HG02852 (cell line): ENCODE measurements around the gene NCAN.
"Not testable (repeated sequence)": the region's sequence is repeated elsewhere in the genome, so short reads cannot be mapped to it uniquely, and the experiment has no call there.

Experiments used
- ATAC-seq: cut with Tn5 transposase; IDR thresholded peaks from one replicate; pipeline ENCODE4 v1.9.1; 2021; ENCODE audit warnings: mild to moderate bottlenecking, moderate library complexity; ENCODE audit not compliant: unreplicated experiment

The NCAN gene

DNA sequence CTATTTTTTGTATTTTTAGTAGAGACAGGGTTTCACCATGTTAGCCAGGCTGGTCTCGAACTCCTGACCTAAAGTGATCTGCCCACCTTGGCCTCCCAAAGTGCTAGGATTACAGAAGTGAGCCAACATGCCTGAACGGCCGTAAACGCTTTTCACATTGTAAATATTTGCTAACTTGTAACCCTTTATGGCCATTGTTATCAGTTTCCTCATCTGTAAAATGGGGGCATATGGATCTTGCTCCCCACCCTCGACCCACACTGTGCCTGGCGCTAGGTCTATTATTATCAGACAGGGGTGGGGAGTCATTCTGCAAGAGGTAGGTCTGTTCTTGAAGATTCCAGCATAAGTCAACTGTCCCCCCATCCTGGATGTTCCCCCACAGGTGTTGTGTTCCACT, 11.9 kb downstream of the NCAN start:
- ATAC-seq, result no peak

DNA sequence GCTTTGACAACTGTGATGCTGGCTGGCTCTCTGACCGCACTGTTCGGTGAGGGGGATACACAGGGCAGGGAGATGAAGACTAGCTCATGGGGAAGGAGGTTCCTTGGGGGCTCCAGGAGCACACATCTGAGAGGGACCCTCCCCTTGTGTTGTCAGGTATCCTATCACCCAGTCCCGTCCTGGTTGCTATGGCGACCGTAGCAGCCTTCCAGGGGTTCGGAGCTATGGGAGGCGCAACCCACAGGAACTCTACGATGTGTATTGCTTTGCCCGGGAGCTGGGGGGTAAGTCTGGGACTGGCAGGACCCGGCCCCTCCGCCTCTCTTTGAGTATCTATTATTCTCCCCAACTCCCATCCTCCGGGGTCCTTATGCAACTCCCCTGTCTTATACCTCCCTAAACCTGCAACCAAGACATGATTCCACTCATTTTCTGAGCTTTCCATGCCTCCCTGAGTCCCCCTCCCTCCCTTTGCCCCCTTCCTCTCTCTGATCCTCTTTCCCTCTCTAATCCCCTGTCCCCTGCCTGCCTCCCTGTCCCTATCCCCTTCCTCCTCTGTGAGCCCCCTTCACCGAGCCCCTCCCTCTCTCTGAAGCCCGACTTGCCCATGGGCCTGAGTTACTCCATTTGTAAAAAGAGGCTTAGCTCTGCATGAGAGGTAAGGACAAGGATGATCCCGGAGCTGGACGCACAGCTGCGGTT, 12.5 kb downstream of the NCAN start:
- no peak for ATAC-seq

DNA sequence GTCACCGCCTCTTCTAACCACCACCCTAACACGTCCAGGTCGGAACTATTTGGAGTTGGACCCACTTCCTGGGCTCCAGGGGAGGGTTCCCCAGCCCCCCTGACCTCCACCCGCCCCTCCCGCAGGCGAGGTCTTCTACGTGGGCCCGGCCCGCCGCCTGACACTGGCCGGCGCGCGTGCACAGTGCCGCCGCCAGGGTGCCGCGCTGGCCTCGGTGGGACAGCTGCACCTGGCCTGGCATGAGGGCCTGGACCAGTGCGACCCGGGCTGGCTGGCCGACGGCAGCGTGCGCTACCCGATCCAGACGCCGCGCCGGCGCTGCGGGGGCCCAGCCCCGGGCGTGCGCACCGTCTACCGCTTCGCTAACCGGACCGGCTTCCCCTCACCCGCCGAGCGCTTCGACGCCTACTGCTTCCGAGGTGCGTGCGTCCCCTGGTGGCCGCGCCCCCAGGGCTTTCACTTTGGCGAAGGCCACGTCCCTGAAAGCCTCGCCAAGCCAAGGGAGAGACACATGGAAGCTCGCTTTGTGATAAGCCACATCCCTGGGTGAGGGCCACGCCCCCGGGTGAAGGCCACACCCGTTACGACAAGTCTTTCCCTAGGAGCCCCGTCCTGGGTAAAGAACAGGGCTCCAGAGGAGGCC, 13.2 kb downstream of the NCAN start:
- ATAC-seq, result no peak

DNA sequence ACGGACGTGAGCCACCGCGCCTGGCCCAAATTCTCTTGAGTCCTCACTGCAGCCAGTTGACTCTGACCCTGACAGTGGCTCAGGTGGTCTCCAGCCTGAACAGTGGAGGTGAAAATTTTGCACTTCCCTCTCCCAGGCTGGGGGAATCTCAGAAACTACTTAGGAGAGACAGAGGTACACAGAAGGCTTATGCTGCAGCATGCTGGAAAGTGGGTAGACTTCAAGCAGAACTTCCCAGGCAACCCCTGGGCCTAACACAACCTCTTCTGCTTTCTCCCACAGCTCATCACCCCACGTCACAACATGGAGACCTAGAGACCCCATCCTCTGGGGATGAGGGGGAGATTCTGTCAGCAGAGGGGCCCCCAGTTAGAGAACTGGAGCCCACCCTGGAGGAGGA, 14.4 kb downstream of the NCAN start:
- ATAC-seq, result no peak

DNA sequence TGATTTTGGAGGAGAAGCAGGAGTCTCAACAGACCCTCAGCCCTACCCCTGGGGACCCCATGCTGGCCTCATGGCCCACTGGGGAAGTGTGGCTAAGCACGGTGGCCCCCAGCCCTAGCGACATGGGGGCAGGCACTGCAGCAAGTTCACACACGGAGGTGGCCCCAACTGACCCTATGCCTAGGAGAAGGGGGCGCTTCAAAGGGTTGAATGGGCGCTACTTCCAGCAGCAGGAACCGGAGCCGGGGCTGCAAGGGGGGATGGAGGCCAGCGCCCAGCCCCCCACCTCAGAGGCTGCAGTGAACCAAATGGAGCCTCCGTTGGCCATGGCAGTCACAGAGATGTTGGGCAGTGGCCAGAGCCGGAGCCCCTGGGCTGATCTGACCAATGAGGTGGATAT, 14.9 kb downstream of the NCAN start:
- no peak for ATAC-seq

DNA sequence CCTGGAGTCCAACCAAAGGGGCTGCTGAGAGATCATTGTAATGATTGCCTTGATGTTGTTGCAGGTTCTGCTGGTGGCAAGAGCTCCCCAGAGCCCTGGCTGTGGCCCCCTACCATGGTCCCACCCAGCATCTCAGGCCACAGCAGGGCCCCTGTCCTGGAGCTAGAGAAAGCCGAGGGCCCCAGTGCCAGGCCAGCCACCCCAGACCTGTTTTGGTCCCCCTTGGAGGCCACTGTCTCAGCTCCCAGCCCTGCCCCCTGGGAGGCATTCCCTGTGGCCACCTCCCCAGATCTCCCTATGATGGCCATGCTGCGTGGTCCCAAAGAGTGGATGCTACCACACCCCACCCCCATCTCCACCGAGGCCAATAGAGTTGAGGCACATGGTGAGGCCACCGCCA, 15.5 kb downstream of the NCAN start:
- ATAC-seq, result no peak

DNA sequence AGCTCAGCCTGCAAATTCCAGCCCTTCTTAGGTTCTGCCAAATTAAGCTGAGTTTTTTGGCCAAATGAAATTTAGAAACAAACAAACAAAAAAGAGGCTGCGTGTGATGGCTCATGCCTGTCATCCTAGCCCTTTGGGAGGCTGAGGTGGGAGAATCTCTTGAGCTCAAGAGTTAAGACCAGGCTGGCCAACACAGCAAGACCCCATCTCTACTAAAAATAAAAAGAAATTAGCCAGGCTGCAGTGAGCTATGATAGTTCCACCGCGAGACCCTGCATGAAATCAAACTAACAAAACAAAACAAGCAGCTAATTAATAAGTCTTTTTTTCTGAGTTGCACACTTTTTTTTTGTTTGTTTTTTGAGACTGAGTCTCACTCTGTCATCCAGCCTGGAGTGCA, 17.9 kb downstream of the NCAN start:
- ATAC-seq, result no peak

DNA sequence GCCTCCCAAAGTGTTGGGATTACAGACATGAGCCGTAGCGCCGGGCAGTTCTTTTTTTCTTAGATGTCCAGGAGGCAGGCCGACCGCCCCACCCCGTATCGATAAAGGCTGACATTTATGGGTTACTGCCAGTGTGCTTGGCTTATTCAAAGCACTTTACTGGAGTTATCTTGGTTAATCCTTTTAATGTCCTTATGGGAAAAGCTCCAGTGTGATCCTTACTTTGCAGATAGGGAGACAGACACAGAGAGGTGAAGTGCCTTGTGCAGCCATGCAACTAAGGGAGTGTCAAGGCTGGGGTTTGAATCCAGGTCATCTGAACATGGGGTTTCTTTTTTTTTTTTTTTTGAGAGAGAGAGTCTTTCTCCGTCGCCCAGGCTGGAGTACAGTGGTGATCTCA, 19.2 kb downstream of the NCAN start:
- no peak for ATAC-seq

DNA sequence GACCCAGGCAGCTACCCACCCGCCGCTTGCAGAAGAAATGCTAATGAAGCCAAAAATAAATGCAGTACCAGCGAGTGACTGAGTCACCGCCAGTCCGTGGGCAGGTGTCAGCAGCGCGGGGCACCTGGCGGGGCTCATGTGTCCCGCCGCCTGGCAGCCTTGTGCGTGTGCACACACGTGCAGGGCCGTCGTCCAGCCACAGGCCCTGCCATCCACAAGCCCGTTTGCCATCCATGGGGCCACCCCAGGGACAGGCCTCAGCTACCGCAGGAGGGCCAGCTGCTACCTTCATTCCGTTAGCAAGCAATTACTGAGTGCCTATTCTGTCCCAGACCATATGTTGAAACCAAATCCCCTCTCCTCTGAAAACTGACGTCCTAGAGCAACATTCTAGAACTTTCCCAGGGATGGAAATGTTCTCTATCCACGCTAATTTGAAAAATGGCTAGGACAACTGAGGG, 20.5 kb downstream of the NCAN start:
- ATAC-seq, result no peak

DNA sequence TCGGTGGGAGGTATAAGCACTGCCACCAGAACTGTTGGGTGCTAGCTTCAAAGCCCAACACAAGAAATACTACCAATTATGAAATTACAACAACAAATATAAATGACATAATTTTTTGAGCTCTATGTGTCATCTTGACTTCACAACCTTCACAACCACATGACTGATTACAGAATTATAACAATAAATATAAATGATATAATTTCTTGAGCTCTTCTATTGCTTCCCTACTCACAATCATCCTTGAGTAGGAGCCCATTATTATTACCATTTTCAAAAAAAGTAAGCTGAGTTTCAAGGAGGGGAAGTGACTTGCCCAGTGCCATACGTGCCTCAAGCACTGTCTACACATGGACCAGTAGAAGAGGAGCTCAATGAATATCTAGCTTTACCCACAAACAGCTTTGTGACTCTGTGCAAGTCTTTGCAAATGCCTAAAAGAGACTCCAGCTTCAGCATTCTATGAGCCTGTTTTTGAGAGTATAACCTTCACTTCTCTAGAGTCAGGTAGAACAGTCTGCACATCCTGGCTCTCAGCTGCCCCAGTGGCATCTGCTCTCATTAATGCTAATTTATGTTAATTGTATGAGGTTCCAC, 22.6 kb downstream of the NCAN start:
- no peak for ATAC-seq

DNA sequence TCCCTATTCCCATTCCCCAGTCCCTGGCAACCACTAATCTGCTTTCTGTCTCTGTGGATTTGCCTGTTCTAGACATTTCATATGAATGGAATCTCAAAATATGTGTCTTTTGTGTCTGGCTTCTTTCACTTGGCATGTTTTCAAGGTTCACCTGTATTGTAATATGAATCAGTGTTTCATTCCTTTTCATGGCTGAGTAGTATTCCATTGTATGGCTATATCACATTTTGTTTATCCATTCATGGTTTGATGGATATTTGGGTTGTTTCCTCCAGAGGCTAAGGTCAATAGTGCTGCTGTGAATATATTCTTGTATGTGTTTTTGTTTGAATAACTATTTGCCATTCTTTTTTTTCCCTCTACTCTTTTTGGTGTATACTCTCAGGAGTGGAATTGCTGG, 24.4 kb downstream of the NCAN start:
- ATAC-seq, result no peak

DNA sequence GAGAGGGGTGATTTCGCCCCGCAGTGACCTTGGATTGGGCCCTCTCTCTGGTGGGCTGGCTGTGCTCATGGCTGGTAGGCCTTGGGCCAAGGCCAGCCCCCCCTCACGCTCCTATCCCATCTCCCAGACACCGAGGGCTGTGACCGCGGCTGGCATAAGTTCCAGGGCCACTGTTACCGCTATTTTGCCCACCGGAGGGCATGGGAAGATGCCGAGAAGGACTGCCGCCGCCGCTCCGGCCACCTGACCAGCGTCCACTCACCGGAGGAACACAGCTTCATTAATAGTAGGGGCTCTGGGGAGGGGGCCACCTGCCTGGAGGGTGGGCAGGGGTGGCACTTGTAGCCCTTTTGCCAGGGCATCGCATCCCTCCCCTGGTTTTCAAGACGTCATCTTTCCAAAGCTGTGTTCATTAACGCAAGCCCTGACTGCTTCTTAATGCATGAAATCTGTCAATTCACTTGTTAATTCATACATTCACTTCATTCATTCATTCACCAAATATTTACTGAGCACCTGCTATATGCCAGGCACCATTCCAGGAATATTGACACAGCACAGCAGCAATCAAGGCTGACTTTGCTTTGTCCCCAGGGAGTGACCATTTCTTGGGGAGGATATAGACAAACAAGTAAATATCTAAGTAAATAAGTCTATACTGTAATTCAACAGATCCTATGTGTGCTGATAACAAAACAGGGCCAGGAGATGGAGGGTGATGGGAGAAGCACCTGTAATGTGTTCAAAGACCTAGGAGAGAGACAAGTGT, 26.6 kb downstream of the NCAN start:
- no peak for ATAC-seq

DNA sequence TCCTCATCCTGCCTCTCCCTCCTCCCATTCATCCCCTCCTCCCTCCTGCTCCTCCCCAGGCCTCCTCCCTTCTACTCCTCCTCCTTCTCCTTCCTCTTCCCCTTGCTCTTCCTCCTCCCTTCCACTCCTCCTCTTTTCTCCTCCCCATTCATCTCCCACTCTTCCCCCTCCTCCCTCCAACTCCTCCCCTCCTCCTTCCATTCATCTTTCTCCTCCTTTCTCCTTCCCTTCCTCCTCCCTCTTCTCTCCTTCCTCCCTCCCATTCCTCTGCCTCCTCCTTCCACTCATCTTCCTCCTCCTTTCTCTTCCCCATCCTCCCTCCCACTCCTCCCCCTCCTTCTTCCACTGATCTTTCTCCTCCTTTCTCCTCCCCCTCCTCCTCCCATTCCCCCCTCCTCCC, 27.9 kb downstream of the NCAN start:
- no peak for ATAC-seq

DNA sequence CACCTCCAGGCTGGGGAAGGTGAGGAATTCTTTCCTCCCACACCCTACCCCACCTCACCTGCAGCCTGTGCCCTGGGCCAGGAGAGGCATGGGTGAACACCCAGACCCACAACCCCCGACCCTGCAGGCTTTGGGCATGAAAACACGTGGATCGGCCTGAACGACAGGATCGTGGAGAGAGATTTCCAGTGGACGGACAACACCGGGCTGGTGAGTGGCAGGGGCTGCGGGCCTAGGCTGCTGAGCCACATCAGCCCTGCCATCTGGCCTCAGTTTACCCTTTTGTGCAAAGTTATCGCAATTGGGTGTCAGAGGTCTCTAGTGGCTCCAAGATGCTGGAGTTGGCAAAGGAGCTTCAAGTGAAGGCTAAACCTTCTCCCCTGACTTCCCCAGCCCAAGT, 28.7 kb downstream of the NCAN start:
- ATAC-seq, result no peak

DNA sequence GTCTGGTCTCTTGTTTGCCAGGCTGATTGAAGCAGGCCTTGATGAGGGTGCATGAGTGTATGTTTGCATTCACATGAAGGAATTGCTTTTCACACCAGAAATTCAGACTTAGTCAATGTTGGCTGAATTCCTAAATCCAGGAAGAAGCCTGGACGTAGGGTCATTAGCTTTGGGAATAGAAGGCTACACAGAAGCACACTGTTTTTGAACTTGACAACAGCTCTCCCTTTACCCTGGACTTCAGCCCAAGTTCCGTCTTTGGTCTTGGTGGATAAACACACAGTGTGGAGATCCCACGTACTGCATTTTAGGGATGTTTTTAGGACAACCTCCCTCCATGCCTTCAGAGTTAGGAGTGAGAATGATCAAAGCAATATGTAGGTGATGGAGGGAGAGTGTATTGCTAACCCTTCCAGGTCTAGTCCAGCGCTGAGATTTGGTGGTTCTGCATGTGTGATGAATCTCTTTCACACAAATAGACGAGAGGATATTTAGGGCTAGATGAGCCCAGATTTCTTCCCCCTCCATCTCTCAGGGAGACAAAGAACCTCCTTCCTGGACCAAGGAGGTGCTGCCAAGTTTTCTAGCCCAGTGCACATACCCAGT, 38.5 kb downstream of the NCAN start:
- ATAC-seq, result no peak

DNA sequence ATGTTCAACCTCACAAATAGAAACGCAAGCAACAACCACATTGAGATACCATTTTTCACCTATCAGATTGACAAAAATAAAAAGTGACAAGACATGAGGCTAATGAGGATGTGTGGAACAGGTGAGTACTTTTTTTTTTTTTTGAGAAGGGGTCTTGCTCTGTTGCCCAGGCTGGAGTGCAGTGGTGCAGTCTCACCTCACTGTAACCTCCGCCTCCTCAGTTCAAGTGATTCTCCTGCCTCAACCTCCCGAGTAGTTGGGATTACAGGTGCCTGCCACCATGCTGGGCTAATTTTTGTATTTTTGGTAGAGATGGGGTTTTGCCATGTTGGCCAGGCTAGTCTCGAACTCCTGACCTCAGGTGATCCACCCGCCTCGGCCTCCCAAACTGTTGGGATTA, 41.7 kb downstream of the NCAN start:
- not testable (repeated sequence) for ATAC-seq

DNA sequence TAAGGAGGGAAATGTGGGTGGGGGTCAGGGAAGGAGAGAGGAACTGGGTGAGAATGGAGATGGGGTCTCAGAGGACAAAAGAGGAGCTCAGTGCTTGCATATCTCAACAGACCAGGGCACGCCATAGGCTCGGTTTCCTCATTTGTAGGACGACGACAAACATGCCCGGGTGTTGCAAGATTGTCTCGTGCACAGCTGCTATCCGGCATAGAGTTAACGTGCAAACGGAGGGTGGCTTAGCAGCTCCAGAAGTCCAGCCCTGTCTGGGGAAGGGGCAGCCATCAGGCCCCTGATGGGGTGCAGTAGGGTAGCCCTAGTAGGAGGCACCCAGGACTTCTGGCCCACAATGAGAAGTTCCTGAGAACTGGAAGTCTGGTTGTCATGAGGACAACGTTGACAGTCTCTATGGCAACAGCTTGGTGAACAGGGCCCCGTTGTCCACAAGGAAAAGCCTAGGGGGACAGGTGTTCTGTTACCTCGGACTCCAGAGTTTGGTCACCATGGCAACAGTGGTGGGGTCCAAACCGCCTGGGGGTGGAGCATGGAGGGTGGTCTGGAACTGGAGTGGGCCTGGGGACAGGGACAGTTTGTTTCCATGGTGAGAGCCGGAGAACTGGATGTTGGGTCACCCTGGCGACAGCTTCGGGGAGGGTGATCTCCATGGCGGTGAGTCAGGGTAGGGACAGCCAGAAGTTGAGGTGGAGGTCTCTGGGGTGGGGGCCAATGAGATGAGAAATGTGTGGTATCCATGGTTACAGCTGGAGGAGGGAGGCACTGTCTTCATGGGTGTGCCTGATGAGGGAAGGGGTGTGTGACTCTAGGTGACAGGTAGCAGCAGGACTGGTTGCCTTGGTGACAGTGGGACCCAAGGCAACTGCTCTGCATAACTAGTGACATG, 44.6 kb downstream of the NCAN start:
- ATAC-seq, result no peak

DNA sequence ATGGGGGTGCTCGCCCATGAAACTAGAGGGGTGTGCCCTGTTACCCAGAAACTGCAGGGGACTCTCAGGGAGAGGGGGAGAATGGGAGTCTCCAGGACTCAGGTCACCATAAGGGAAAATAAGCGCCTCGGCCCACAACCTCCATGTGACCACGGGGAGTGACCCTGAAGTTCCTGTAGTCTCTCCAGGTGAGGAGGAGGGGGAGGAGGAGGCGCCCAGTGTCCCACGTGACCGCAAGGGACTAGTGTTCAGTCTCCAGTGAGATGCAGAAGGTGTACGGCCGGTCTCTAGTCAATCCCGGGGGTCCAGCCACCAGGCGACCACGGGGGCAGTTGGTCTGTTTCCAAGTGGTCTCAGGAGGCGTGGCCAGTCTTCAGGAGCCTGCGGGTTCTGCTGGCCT, 45.4 kb downstream of the NCAN start:
- no peak for ATAC-seq

DNA sequence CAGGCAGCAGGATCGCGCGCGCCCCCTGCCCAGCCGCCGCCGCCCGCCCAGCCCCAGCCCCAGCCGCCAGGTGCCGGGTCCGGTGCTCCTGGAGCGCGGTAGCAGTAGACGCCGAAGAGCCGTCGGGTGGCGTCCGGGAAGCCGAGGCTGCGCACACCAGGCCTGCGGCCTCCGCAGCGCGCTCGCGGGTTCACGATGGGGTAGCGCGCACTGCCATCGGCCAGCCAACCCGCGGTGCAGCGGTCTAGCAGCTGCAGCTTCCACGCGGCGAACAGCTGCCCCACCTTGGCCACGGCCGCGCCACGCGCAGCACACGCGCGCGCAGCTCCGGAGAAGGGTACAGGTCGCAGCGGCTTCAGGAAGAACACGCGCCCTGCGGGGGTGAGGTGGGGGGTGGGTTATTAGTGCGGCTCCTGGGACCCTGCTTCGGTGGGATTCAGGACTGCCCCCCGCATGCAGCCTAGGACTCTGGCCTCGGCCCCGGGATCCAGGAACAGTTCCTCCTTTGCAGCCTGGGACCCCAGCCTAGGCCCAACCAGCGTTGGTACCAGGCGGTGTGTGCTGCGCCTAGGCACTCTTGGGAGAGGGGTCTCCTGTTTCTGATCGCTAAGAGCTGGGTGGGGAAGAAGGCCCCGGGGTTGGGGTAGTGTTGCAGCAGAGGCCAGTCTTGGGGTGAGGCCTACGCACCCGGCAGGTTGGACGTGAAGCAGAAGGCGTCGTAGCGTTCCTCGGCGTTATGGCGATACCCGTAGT, 46.3 kb downstream of the NCAN start:
- ATAC-seq, result no peak
